Uterus (tissue), 4 donors: ENCODE data around the gene COL19A1. TPM values are rescaled to one million over a fixed set of nuclear protein-coding genes. Genes with fewer than 3 reads are reported as not detected.

ENCODE experiments used
- DNase-seq, 2 donors: peaks; one replicate each; pipeline ENCODE4 v3.0.0-alpha.2; 2019 to 2020
- H3K27ac ChIP-seq, 2 donors: fragments of 200-600 bp; sonication (generic); 1 replicate in 1 of 2; 2 replicates in 1 of 2; pipeline ENCODE4 v1.5.1; 2016 to 2018
- H3K27me3 ChIP-seq, 2 donors: fragments of 200-600 bp; sonication (generic); one replicate each; pipeline ENCODE4 v1.5.1; 2018 to 2019; ENCODE audit warnings: control low read depth in 1 of 2
- H3K36me3 ChIP-seq, 2 donors: fragments of 200-600 bp; sonication (generic); one replicate each; pipeline ENCODE4 v1.5.1; 2019; ENCODE audit warnings: control low read depth in 1 of 2
- H3K4me1 ChIP-seq, 2 donors: fragments of 200-600 bp; sonication (generic); one replicate each; pipeline ENCODE4 v1.5.1; 2018 to 2019; ENCODE audit warnings: control low read depth in 1 of 2
- H3K4me3 ChIP-seq, 2 donors: fragments of 200-600 bp; sonication (generic); 1 replicate in 1 of 2; 2 replicates in 1 of 2; pipeline ENCODE4 v1.5.1; 2018 to 2019; ENCODE audit warnings: mild to moderate bottlenecking in 1 of 2
- H3K9me3 ChIP-seq, 2 donors: fragments of 200-600 bp; sonication (generic); one replicate each; pipeline ENCODE4 v1.5.1; 2019; ENCODE audit warnings: control low read depth in 1 of 2
- POLR2A ChIP-seq, 2 donors: fragments of 450-650 bp; IDR thresholded peaks; one replicate each; pipeline ENCODE4 v1.6.1; 2016; ENCODE audit warnings: antibody characterized with exemption in 2 of 2, mild to moderate bottlenecking in 1 of 2, moderate library complexity in 1 of 2
- intact Hi-C: fragments of 100-400 bp; cut with DNase I; formaldehyde crosslinking; loops from one replicate; pipeline ENCODE4 v1.15.1; 2023; ENCODE audit warnings: low total_unique reads
- total RNA-seq, 4 donors: library from RNA; depleted of rRNA in 3 of 4; stranded (reverse); fragments of >200 nt in 3 of 4; gene quantifications; one replicate each; pipeline versions ENCODE4 v1.1.0 to v1.2.4, GENCODE V29; 2014 to 2023
- TF ChIP-seq, protein P1 (sequence below), 4 experiments: fragments of 200-600 bp in 2 of 4; fragments of 450-650 bp in 2 of 4; sonication (generic) in 2 of 4; IDR thresholded peaks; one replicate each; pipeline ENCODE4 v1.5.1; 2016 to 2019; ENCODE audit warnings: antibody characterized with exemption in 4 of 4, mild to moderate bottlenecking in 2 of 4, moderate library complexity in 1 of 4
- donor health status: DM: yes; HTN: yes; CAD: no.

Gene COL19A1
- total RNA-seq, 4 donors from 2014 or later = under 0.01 to 0.28 TPM; not detected in 2

DNA sequence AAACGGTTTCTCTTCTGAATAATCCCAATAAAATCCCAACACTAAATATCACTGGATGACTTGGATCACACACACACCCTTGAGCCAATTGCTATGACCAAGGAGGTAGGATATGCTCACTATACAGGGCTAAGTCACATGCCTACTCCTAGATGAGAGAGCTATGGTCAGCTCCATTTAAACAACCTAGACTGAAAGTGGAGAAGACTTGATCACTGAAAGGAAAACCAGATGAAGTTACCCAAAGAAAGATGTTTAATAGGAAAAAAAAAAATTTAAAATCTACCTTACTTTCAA, 18.9 kb upstream of the COL19A1 start:
- Histone ChIP-seq H3K4me1 (no peaks in the 10 kb centered on the region), H3K27me3 (no peaks in the 10 kb centered on the region), H3K36me3 (no peaks in the 10 kb centered on the region), H3K27ac (no peak overlapping the region), H3K4me3 (no peak overlapping the region), H3K9me3 (no peaks in the 10 kb centered on the region)
- DNase-seq = no peak
- no peak for TF ChIP-seq POLR2A (IDR thresholded peaks at IDR 0.05)
- TF ChIP-seq, protein P1, sequence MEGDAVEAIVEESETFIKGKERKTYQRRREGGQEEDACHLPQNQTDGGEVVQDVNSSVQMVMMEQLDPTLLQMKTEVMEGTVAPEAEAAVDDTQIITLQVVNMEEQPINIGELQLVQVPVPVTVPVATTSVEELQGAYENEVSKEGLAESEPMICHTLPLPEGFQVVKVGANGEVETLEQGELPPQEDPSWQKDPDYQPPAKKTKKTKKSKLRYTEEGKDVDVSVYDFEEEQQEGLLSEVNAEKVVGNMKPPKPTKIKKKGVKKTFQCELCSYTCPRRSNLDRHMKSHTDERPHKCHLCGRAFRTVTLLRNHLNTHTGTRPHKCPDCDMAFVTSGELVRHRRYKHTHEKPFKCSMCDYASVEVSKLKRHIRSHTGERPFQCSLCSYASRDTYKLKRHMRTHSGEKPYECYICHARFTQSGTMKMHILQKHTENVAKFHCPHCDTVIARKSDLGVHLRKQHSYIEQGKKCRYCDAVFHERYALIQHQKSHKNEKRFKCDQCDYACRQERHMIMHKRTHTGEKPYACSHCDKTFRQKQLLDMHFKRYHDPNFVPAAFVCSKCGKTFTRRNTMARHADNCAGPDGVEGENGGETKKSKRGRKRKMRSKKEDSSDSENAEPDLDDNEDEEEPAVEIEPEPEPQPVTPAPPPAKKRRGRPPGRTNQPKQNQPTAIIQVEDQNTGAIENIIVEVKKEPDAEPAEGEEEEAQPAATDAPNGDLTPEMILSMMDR (IDR thresholded peaks at IDR 0.05) = no peak
- intact Hi-C loops = no loop called here

DNA sequence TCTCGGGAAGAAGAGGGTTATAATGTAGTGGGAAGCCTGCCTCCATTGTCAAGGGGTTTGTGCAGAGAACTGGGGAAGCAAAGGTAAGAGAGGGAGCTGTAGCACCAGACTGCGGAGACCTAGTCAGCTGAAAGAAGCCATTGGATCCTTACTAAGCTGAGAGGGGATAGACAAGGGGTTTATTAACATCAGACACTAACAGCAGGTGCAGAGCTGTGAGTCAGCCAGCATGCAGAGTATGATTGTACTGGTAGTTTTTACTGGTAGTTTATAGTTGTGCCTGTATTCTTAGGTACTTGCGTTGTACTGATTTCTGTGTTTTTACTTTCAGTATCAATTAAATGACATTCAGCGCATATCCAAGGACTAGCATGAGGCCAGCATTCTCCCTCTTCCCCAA, 17.8 kb upstream of the COL19A1 start:
- Histone ChIP-seq H3K36me3 (no peaks in the 10 kb centered on the region), H3K4me3 (no peak overlapping the region), H3K27me3 (no peaks in the 10 kb centered on the region), H3K4me1 (no peaks in the 10 kb centered on the region), H3K27ac (no peak overlapping the region), H3K9me3 (no peaks in the 10 kb centered on the region)
- intact Hi-C loops = no loop called here
- TF ChIP-seq, protein P1 (IDR thresholded peaks at IDR 0.05) = no peak
- no peak for TF ChIP-seq POLR2A (IDR thresholded peaks at IDR 0.05)
- no peak for DNase-seq

DNA sequence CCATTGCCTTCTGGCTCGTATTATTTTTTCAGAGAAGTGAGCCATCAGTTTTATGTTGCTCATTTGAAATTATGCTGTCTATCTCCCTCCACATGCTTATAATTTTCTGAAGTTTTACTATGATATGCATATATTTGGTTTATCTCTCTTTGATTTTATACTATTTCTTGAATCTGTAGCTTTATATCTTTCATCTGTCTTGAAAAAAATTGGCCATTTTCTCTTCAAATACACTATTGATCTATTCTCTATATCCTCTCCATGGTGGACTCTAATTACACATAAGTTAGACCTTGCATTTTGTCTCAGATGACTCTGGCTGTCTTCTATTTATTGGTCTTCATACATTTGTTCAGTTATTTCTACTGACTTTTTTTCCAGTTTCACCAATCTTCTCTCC, 13.7 kb upstream of the COL19A1 start:
- H3K4me1 ChIP-seq = no peaks in the 10 kb centered on the region
- H3K36me3 ChIP-seq = no peaks in the 10 kb centered on the region
- intact Hi-C loops = no loop called here
- no peak for DNase-seq
- no peaks in the 10 kb centered on the region for H3K27me3 ChIP-seq
- H3K9me3 ChIP-seq = no peaks in the 10 kb centered on the region
- no peak overlapping the region for H3K27ac ChIP-seq
- no peak for TF ChIP-seq POLR2A (IDR thresholded peaks at IDR 0.05)
- no peak overlapping the region for H3K4me3 ChIP-seq

DNA sequence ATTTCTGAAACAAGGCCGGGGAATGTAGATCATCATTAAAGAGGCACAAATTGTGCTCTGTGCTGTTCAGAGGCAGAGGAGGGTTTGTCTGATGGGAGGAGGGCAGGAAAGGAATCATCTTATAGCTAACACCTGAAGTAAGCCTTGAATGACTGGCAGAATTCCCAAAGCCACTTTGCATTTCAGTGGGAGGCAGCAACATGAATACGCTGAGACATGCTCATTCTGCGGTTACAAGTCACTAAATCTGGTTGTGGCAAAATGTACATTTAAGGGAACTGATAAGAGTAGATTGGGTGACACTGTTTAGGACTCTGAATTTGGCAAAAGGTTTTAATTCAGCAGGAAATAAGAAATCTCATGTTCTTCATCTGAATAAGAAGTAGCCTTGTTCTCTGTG, 4.4 kb upstream of the COL19A1 start:
- no peak for TF ChIP-seq POLR2A (IDR thresholded peaks at IDR 0.05)
- TF ChIP-seq, protein P1 (IDR thresholded peaks at IDR 0.05) = no peak
- Histone ChIP-seq H3K27me3 (no peaks in the 10 kb centered on the region), H3K36me3 (no peaks in the 10 kb centered on the region), H3K9me3 (no peaks in the 10 kb centered on the region), H3K27ac (no peak overlapping the region), H3K4me1 (no peaks in the 10 kb centered on the region), H3K4me3 (no peak overlapping the region)
- intact Hi-C loops = no loop called here
- no peak for DNase-seq

DNA sequence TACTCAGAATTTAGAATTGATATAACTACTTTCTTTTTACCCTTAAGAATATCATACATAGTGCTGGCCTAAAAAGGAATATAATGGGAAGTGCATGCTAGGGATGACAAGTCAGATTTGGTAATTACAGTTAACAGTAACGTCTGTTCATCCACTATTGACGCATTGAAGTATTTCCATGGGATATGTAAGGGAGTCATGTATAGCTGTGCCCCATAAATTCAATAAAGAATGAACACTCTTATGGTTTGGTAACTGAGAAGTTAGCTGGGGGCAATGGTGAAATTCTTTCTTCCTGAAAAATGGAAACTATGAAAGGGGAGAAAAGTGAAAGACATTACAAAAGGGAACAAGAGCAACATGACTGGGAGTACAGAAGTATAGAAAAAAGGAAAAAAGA, 2.6 kb upstream of the COL19A1 start:
- no peaks in the 10 kb centered on the region for H3K9me3 ChIP-seq
- H3K36me3 ChIP-seq = no peaks in the 10 kb centered on the region
- no peaks in the 10 kb centered on the region for H3K27me3 ChIP-seq
- H3K27ac ChIP-seq = no peak overlapping the region
- intact Hi-C loops = no loop called here
- TF ChIP-seq, protein P1 (IDR thresholded peaks at IDR 0.05) = no peak
- no peak for TF ChIP-seq POLR2A (IDR thresholded peaks at IDR 0.05)
- DNase-seq = no peak
- no peaks in the 10 kb centered on the region for H3K4me1 ChIP-seq
- no peak overlapping the region for H3K4me3 ChIP-seq

DNA sequence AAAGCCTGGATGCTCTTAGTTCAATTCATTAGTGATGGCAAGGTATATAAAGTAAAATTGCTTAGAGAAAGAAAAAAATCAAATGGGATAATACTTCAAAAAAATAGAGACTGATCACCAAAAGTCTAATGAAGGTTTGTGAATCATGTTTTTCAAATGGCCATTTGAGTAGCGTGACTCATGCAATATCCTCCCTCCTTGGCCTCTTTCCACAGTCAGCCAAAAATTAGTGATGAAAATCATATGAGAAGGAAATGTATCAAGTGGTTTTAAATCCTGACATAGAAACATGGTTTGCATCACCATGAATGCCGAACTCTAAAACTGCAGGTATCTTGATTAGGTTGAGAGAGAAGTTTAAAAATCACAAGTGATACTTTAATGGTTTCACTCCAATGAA, 1.2 kb upstream of the COL19A1 start:
- intact Hi-C loops = no loop called here
- Histone ChIP-seq H3K36me3 (no peaks in the 10 kb centered on the region), H3K27me3 (no peaks in the 10 kb centered on the region), H3K9me3 (no peaks in the 10 kb centered on the region), H3K27ac (no peak overlapping the region), H3K4me1 (no peaks in the 10 kb centered on the region), H3K4me3 (no peak overlapping the region)
- TF ChIP-seq POLR2A (IDR thresholded peaks at IDR 0.05) = no peak
- TF ChIP-seq, protein P1 (IDR thresholded peaks at IDR 0.05) = no peak
- no peak for DNase-seq
